HL-60 (cell line): ENCODE results near the gene DIO1.

ENCODE experiments used
- DNase-seq, 2 experiments: peaks; one replicate each; pipeline ENCODE4 v3.0.0-alpha.2; 2010 to 2020; ENCODE audit warnings: low read depth in 1 of 2, low spot score in 1 of 2
- H3K27ac ChIP-seq: fragments of 250-450 bp; sonication (Bioruptor Pico); replicated peaks from 2 replicates; pipeline ENCODE4 v1.5.1; 2020; ENCODE audit warnings: mild to moderate bottlenecking, moderate library complexity
- H3K27me3 ChIP-seq: fragments of 250-450 bp; sonication (Bioruptor Pico); 2 replicates; pipeline ENCODE4 v1.5.1; 2021; ENCODE audit warnings: mild to moderate bottlenecking, moderate library complexity; ENCODE audit not compliant: insufficient read depth, poor library complexity, severe bottlenecking
- H3K4me3 ChIP-seq: replicated peaks from 2 replicates; pipeline ENCODE4 v1.5.1; 2011; ENCODE audit warnings: mild to moderate bottlenecking, control low read depth, low read length; ENCODE audit not compliant: insufficient read depth
- CTCF ChIP-seq: IDR thresholded peaks from one replicate; pipeline ENCODE4 v1.5.1; 2011; ENCODE audit warnings: low read length, control low read depth, inconsistent platforms; ENCODE audit not compliant: insufficient read depth
- GABPA ChIP-seq: IDR thresholded peaks from 2 replicates; pipeline ENCODE4 v1.6.1; 2012; ENCODE audit warnings: low read depth

DIO1 gene

GRCh38 chr1:53959664-53960250 lies 65.8 kb downstream of the DIO1 start:
- Histone ChIP-seq H3K27ac (no peak overlapping the region), H3K4me3 (no peak overlapping the region), H3K27me3 (no peaks in the 10 kb centered on the region)
- peak in 1 of 2 experiments; percentile 23 for DNase-seq
- TF ChIP-seq GABPA: no peak
- TF ChIP-seq CTCF: peak; percentile 26
